AG04450 (cell line): Measurements from ENCODE around the gene UBL4A. TPM values are rescaled to one million over a fixed set of nuclear protein-coding genes. Genes with fewer than 3 reads are reported as not detected.

Source experiments
- CTCF ChIA-PET: fragments of 300-600, 350-600 bp; formaldehyde crosslinking; extraction: SDS; loops from one replicate; lab custom pipeline; 2022; ENCODE audit warnings: antibody characterized with exemption, inconsistent platforms; lab: Charles Lee
- POLR2A ChIA-PET: fragments of 350-600 bp; formaldehyde crosslinking; extraction: SDS; loops from one replicate; lab custom pipeline; 2021; ENCODE audit warnings: antibody characterized with exemption, inconsistent platforms; lab: Yijun Ruan, JAX
- DNase-seq: peaks from one replicate; pipeline ENCODE4 v3.0.0-alpha.2; 2011; ENCODE audit warnings: low read depth, low spot score
- H3K27ac ChIP-seq: one replicate; pipeline ENCODE4 v1.5.1; 2012; ENCODE audit warnings: low read depth, low read length, control low read depth
- H3K27me3 ChIP-seq: one replicate; pipeline ENCODE4 v1.6.0; 2012; ENCODE audit warnings: low read length; ENCODE audit not compliant: control insufficient read depth, insufficient read depth
- H3K4me3 ChIP-seq: 2 replicates; pipeline ENCODE4 v1.5.1; 2011; ENCODE audit warnings: mild to moderate bottlenecking, low read depth, low read length, control low read depth
- H3K9me3 ChIP-seq: 2 replicates; pipeline ENCODE4 v1.5.1; 2012; ENCODE audit warnings: low read length; ENCODE audit not compliant: control insufficient read depth, insufficient read depth
- polyA plus RNA-seq: library from polyadenylated mRNA; depleted of rRNA; stranded (reverse); fragments of >200 nt; gene quantifications from 2 replicates; pipeline ENCODE4 v1.2.3, GENCODE V29; 2011
- TF ChIP-seq, protein P1 (sequence below): IDR thresholded peaks from 2 replicates; pipeline ENCODE4 v1.5.1; 2011; ENCODE audit warnings: low read depth, low read length, control low read depth, inconsistent platforms

The UBL4A gene
- polyA plus RNA-seq, 1 experiment = 17.4 TPM

- CTCF ChIA-PET = no interaction called here
- no peak overlapping the region for H3K4me3 ChIP-seq
- TF ChIP-seq, protein P1, sequence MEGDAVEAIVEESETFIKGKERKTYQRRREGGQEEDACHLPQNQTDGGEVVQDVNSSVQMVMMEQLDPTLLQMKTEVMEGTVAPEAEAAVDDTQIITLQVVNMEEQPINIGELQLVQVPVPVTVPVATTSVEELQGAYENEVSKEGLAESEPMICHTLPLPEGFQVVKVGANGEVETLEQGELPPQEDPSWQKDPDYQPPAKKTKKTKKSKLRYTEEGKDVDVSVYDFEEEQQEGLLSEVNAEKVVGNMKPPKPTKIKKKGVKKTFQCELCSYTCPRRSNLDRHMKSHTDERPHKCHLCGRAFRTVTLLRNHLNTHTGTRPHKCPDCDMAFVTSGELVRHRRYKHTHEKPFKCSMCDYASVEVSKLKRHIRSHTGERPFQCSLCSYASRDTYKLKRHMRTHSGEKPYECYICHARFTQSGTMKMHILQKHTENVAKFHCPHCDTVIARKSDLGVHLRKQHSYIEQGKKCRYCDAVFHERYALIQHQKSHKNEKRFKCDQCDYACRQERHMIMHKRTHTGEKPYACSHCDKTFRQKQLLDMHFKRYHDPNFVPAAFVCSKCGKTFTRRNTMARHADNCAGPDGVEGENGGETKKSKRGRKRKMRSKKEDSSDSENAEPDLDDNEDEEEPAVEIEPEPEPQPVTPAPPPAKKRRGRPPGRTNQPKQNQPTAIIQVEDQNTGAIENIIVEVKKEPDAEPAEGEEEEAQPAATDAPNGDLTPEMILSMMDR = no peak
- no peak overlapping the region for H3K27ac ChIP-seq
- H3K9me3 ChIP-seq = no peaks in the 10 kb centered on the region
- POLR2A ChIA-PET = no interaction called here
- H3K27me3 ChIP-seq = no peaks in the 10 kb centered on the region
- no peak for DNase-seq
Measured at GRCh38 chrX:154462396-154462795, 24.0 kb downstream of the UBL4A start.

- TF ChIP-seq, protein P1 = no peak
- no peak for DNase-seq
- H3K27me3 ChIP-seq = no peaks in the 10 kb centered on the region
- ChIA-PET CTCF (no interaction called here), POLR2A (no interaction called here)
- no peak overlapping the region for H3K27ac ChIP-seq
- H3K9me3 ChIP-seq = no peaks in the 10 kb centered on the region
- peak overlapping the region; percentile 75 for H3K4me3 ChIP-seq
Measured at GRCh38 chrX:154460326-154460725, 26.1 kb downstream of the UBL4A start.

DNA sequence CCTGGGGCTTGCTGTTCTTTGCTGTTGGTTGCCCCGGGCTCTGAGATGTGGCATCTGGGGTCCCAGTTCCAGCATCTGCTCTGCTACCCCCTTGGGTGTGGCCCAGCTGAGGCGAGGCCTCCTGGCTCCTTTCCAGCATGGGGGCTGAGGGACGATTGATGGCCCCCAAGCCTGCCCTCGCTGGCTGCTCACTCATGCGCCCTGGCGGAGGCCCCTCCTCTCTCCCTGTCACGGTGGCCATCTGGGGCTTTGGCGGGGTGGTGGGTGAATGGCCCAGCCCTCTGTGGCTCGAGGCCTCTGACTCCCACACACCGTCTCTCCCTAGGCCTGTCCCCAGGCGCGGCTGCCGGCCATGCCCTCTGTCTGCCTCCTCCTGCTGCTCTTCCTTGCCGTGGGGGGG lies 26.6 kb downstream of the UBL4A start:
- no peak for DNase-seq
- no peaks in the 10 kb centered on the region for H3K27me3 ChIP-seq
- no peak overlapping the region for H3K27ac ChIP-seq
- ChIA-PET POLR2A (interaction anchor here (1.0 to 1.1 kb wide), 2 partner anchors 32 to 50 kb away, joined by 3 to 5 read pairs; no protein-coding TSS in a partner anchor), CTCF (interaction anchor here (0.7 kb wide), 1 partner anchor 15 kb away, joined by 3 read pairs; no protein-coding TSS in a partner anchor)
- H3K9me3 ChIP-seq = no peaks in the 10 kb centered on the region
- H3K4me3 ChIP-seq = peak overlapping the region; percentile 75
- TF ChIP-seq, protein P1 = no peak

GRCh38 chrX:154458954-154459778 lies 27.2 kb downstream of the UBL4A start:
- no peaks in the 10 kb centered on the region for H3K27me3 ChIP-seq
- TF ChIP-seq, protein P1 = no peak
- no peaks in the 10 kb centered on the region for H3K9me3 ChIP-seq
- ChIA-PET POLR2A (interaction anchor here (1.0 to 1.5 kb wide), 5 partner anchors 28 to 50 kb away, joined by 3 to 6 read pairs (median 4); partner anchors contain the start of genes SLC10A3 and TAFAZZIN), CTCF (interaction anchor here (0.7 kb wide), 1 partner anchor 16 kb away, joined by 3 read pairs; no protein-coding TSS in a partner anchor)
- DNase-seq = no peak
- H3K4me3 ChIP-seq = peak overlapping the region; percentile 75
- H3K27ac ChIP-seq = no peak overlapping the region
